Measurements from ENCODE around the gene FOXF1.

The FOXF1 gene

DNA sequence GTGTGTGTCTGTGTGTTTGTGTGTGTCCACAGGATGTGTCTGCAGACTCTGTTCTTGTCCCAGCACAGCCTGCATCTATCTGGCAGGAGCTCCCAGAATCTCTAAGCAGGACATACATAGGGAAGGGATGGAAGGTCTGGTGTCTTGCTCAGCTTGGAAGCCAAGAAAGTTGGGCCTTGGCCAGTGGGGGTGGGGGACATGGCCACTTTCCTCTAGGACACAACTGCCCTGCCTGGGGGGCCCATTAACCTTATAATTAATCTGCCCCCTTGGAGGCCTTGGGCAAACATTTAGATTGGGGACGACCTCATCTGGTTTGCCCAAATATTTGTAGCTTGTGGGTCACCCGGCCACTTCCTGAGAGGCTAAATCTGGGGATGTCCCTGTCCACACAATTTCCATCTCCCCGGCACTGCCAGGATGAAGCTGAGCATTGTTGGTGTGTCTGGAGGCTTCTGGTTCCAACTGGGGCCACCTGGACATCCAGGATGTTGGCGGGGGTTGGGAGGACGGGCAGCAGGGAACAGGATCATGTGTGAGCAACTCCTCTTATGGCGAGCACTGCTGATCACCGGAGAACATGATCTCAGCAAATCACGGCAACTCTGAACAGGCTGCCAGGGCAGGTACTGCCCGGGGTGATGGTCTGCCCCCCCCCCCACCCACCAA is 17.2 kb upstream of the FOXF1 start:
- DNase-seq (ENCODE audit: low spot score), result no peak

- DNase-seq (ENCODE audit: low spot score), result no peak
Observed at GRCh38 chr16:86494039-86494564, 16.2 kb upstream of the FOXF1 start.

GRCh38 chr16:86494565-86495356 is 15.6 kb upstream of the FOXF1 start:
- DNase-seq (ENCODE audit: low spot score), result no peak

GRCh38 chr16:86495357-86495701 is 15.0 kb upstream of the FOXF1 start:
- no peak for DNase-seq (ENCODE audit: low spot score)

DNA sequence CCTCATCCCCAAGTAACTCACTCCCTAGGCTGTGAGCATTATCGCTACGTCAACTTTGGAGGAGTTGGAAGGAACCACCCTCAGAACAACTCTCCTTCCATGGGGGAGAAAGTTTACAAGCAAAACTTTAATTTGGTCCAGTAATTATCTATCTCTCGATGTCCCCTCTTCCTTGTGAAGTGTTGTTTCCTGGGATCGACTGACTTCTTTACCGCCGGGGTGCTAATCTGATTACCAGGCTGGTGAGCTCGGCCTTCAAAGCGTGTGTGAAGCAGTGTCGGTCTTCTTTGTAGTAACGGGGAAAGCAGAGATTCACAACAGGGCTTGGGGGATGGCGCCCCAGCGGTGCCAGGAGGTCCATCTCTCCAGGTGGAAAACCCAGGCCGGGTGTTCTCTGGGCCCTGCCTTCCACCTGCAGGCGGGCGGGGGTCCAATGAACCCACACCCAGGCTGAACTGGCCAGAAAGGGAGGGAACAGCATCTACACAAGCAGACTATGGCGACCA is 14.5 kb upstream of the FOXF1 start:
- no peak for DNase-seq (ENCODE audit: low spot score)

GRCh38 chr16:86496262-86496928 is 13.9 kb upstream of the FOXF1 start:
- no peak for DNase-seq (ENCODE audit: low spot score)

GRCh38 chr16:86496929-86497461 is 13.3 kb upstream of the FOXF1 start:
- no peak for DNase-seq (ENCODE audit: low spot score)

- DNase-seq (ENCODE audit: low spot score), result no peak
Observed at GRCh38 chr16:86497551-86498021, 12.7 kb upstream of the FOXF1 start.

DNA sequence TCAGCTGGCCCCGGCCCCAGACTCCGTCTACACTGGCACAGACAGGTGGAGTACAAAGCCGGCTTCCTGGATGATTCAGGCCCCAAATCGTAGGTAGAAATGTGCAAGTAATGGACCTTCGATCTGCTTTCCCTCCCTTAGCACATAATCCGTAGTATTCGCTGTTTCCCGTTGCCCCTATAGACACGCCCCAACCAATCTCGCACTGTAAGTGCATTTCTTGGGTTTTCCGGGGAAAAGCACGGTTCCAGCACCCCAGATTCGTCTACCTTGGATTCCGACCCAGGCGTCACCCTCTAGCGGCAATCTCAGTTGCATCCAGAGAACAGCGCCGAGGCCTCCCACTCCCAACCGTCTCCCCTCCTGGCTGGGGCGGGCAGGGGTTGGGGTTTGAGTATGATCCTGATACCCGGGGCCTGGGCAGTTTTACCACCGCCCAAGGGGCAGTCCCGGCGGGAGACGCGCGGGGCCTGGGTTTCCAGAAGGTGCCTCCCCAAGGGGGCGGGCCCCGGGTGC is 12.1 kb upstream of the FOXF1 start:
- DNase-seq (ENCODE audit: low spot score), result no peak

GRCh38 chr16:86498671-86499439 is 11.5 kb upstream of the FOXF1 start:
- no peak for DNase-seq (ENCODE audit: low spot score)

GRCh38 chr16:86499440-86499786 is 10.9 kb upstream of the FOXF1 start:
- no peak for DNase-seq (ENCODE audit: low spot score)

DNA sequence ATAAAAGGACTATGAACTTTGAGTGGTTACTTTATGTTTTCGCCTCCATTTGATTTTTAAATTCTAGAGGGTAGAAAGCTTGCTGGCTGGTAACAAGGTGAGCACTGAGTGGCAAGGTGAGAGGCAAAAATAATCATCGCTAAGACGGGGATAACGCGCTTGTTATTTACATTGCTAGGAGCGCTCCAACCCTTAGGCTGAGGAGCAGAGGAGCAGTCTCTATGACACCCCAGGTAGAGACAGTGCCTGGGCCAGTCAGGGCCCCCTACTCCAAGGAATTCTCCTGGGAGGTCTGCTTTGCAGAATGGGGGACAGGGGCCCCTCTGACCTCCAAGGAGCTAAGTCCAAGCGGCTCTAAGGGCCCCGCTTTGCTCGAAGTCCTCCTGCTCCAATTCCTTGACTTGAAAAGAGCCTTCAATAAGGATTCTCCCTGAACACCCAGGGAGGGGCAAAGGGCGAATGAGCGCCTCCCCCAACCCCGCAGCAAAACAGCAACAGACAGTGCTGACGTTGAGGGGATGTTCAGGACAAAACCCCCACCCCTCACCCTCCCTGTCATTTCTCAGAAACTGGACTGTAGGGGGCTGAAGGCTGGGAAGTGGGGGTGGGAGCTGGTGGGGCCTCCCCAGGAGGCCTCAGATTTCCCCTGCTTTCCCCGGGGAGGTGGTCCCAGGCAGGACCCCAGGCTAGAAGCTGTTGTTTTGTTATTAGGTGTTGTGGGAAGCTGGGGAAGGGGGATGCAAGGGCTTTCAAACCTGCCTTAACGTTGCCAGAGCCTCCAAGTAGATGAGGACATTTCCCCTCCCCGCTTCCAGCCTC is 10.2 kb upstream of the FOXF1 start:
- DNase-seq (ENCODE audit: low spot score), result no peak

GRCh38 chr16:86500708-86501510 is 9.4 kb upstream of the FOXF1 start:
- DNase-seq (ENCODE audit: low spot score), result no peak

DNA sequence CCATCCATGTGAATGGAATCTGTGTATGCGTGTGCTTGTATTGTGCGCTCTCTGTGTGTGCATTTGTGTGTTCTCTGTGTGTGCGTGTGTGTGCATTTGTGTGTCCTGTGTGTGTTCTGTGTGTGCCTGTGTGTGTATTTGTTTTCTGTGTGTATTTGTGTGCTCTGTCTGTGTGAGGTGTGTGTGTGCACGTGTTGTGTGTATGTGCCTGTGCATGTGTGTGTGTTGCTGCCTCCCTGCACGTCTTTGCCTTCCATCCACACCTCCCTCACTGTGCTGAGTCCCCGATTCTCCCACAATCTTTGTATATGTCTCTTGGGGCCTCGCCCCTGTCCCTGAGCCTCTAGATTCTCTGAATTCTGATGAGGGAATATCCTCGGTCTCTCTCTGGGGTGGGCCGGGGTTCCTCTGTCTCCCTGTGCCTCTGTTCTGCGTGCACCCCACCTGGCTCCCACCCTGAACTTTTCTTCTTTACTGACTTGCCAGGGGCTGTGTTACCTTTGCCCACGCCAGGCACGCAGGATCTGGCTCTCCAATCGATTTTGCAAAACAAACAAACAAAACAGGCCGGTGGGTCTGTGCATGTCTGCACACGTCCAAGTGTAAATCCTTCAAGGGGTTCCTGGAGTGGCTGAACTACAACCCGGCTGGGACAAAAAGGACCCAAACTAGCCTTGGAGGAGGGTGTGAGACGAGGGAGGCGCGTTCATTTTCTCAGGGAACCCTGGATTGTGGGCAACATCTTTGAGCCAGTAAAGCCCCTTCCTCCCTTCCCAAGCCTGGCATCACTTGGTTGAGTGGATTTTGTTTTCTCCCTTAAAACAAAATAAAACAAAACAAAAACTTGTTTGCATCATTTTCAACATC is 8.1 kb upstream of the FOXF1 start:
- no peak for DNase-seq (ENCODE audit: low spot score)

GRCh38 chr16:86502856-86503748 is 7.2 kb upstream of the FOXF1 start:
- no peak for DNase-seq (ENCODE audit: low spot score)

- no peak for DNase-seq (ENCODE audit: low spot score)
Observed at GRCh38 chr16:86503830-86504229, 6.5 kb upstream of the FOXF1 start.

- DNase-seq (ENCODE audit: low spot score), result no peak
Observed at GRCh38 chr16:86504315-86505184, 5.8 kb upstream of the FOXF1 start.

All from LoVo (cell line).